ENCODE results near the gene MYL6. TPM values are rescaled to one million over a fixed set of nuclear protein-coding genes. Genes with fewer than 3 reads are reported as not detected.

Gene MYL6
- total RNA-seq, 4 donors from 2014 or later = 773 to 1,142 (median 915) TPM

GRCh38 chr12:56127888-56128669, 30.1 kb upstream of the MYL6 start, which contains the start of gene ESYT1:
Gene ESYT1, plus strand, starts transcription at chr12:56128267. Its CDS starts 53 bp downstream, at chr12:56128320.
- Histone ChIP-seq H3K4me3 (peak within 1 kb of the TSS; percentile 83), H3K9me3 (no peaks in the 10 kb centered on the region), H3K36me3 (peaks cover 28% of the 10 kb centered on the region), H3K4me1 (peaks cover 35% of the 10 kb centered on the region), H3K27ac (peak within 1 kb of the TSS; percentile 85), H3K27me3 (no peaks in the 10 kb centered on the region)
- TF ChIP-seq POLR2AphosphoS5 (IDR thresholded peaks at IDR 0.05) (peak in 2 of 3 donors; percentile 43 to 69), EP300 (IDR thresholded peaks at IDR 0.05) (no peak), CTCF (IDR thresholded peaks at IDR 0.05) (no peak), POLR2A (IDR thresholded peaks at IDR 0.05) (peak; percentile 56 to 84)
- under 1% methylated on average over 34 of the region's 49 CpGs for WGBS
- DNase-seq (ENCODE audit: low spot score in 2 of 2) = peak; percentile 99 to 100

GRCh38 chr12:56128670-56129205, 29.4 kb upstream of the MYL6 start:
- H3K27ac ChIP-seq = peak overlapping the region; percentile 85
- peaks cover 35% of the 10 kb centered on the region for H3K4me1 ChIP-seq
- no peaks in the 10 kb centered on the region for H3K27me3 ChIP-seq
- 0% methylated on average over 20 of the region's 20 CpGs for WGBS
- no peaks in the 10 kb centered on the region for H3K9me3 ChIP-seq
- H3K4me3 ChIP-seq = peak overlapping the region; percentile 83
- TF ChIP-seq CTCF (IDR thresholded peaks at IDR 0.05) (no peak), POLR2AphosphoS5 (IDR thresholded peaks at IDR 0.05) (no peak), EP300 (IDR thresholded peaks at IDR 0.05) (no peak), POLR2A (IDR thresholded peaks at IDR 0.05) (no peak)
- H3K36me3 ChIP-seq = peaks cover 35% of the 10 kb centered on the region
- DNase-seq (ENCODE audit: low spot score in 2 of 2) = peak in 1 of 2 donors; percentile 78

GRCh38 chr12:56129206-56129941, 28.8 kb upstream of the MYL6 start:
- Histone ChIP-seq H3K27me3 (no peaks in the 10 kb centered on the region), H3K36me3 (peaks cover 41% of the 10 kb centered on the region), H3K9me3 (no peaks in the 10 kb centered on the region), H3K4me1 (peaks cover 35% of the 10 kb centered on the region), H3K27ac (peak overlapping the region; percentile 85), H3K4me3 (peak overlapping the region; percentile 83)
- DNase-seq (ENCODE audit: low spot score in 2 of 2) = peak; percentile 80 to 88
- WGBS = 3% methylated on average over 29 of the region's 29 CpGs
- TF ChIP-seq CTCF (IDR thresholded peaks at IDR 0.05) = no peak
- TF ChIP-seq POLR2AphosphoS5 (IDR thresholded peaks at IDR 0.05) = no peak
- TF ChIP-seq POLR2A (IDR thresholded peaks at IDR 0.05) = no peak
- TF ChIP-seq EP300 (IDR thresholded peaks at IDR 0.05) = no peak

GRCh38 chr12:56129942-56130495, 28.1 kb upstream of the MYL6 start:
- H3K36me3 ChIP-seq = peaks cover 48% of the 10 kb centered on the region
- 70% methylated on average over 22 of the region's 22 CpGs for WGBS
- TF ChIP-seq CTCF (IDR thresholded peaks at IDR 0.05) = no peak
- no peak for TF ChIP-seq EP300 (IDR thresholded peaks at IDR 0.05)
- TF ChIP-seq POLR2A (IDR thresholded peaks at IDR 0.05) = no peak
- TF ChIP-seq POLR2AphosphoS5 (IDR thresholded peaks at IDR 0.05) = no peak

More at GRCh38 chr12:56129942-56130495, 28.1 kb upstream of the MYL6 start:
- no peaks in the 10 kb centered on the region for H3K27me3 ChIP-seq
- peak overlapping the region; percentile 17 for H3K27ac ChIP-seq
- peaks cover 35% of the 10 kb centered on the region for H3K4me1 ChIP-seq
- DNase-seq (ENCODE audit: low spot score in 2 of 2) = no peak
- H3K4me3 ChIP-seq = peak overlapping the region; percentile 83
- no peaks in the 10 kb centered on the region for H3K9me3 ChIP-seq

Measured in suprapubic skin (tissue), 4 donors.